Loucy (cell line): ENCODE data around the gene LINC00237.

Source experiments
- H2AFZ ChIP-seq: fragments of 200-600 bp; sonication (generic); 2 replicates; pipeline ENCODE4 v1.6.0; 2016; ENCODE audit warnings: antibody characterized with exemption, mild to moderate bottlenecking, low read length, moderate library complexity
- H3F3A ChIP-seq: fragments of 200-600 bp; 2 replicates; pipeline ENCODE4 v1.6.0; 2016; ENCODE audit warnings: antibody characterized with exemption, low read depth, mild to moderate bottlenecking
- H3K27me3 ChIP-seq: fragments of 200-600 bp; sonication (generic); 2 replicates; pipeline ENCODE4 v1.6.1; 2014; ENCODE audit warnings: low read length, mild to moderate bottlenecking; ENCODE audit not compliant: insufficient read depth, poor library complexity, severe bottlenecking
- H3K36me3 ChIP-seq: fragments of 200-600 bp; sonication (generic); 2 replicates; pipeline ENCODE4 v1.6.1; 2016; ENCODE audit warnings: low read length; ENCODE audit not compliant: insufficient read depth
- H3K4me1 ChIP-seq: fragments of 200-600 bp; sonication (generic); 2 replicates; pipeline ENCODE4 v1.5.1; 2014; ENCODE audit warnings: low read length, mild to moderate bottlenecking; ENCODE audit not compliant: insufficient read depth, poor library complexity, severe bottlenecking
- H3K4me2 ChIP-seq: fragments of 200-600 bp; sonication (generic); 2 replicates; pipeline ENCODE4 v1.6.0; 2014; ENCODE audit warnings: antibody characterized with exemption, low read length, low read depth, mild to moderate bottlenecking; ENCODE audit not compliant: poor library complexity, severe bottlenecking
- H3K4me3 ChIP-seq: fragments of 200-600 bp; sonication (generic); 2 replicates; pipeline ENCODE4 v1.5.1; 2014; ENCODE audit warnings: low read length, mild to moderate bottlenecking, mixed read lengths; ENCODE audit not compliant: poor library complexity, severe bottlenecking
- H3K79me2 ChIP-seq: fragments of 200-600 bp; sonication (generic); 2 replicates; pipeline ENCODE4 v1.6.1; 2014; ENCODE audit warnings: low read length; ENCODE audit not compliant: insufficient read depth
- H3K9ac ChIP-seq: fragments of 200-600 bp; sonication (generic); 2 replicates; pipeline ENCODE4 v1.6.0; 2014; ENCODE audit warnings: mild to moderate bottlenecking, low read depth, low read length, moderate library complexity; ENCODE audit not compliant: poor library complexity, severe bottlenecking
- H3K9me2 ChIP-seq: fragments of 200-600 bp; sonication (generic); replicated peaks from 2 replicates; pipeline ENCODE4 v1.6.1; 2016; ENCODE audit warnings: low read depth, low read length, mixed read lengths
- H3K9me3 ChIP-seq: fragments of 200-600 bp; sonication (generic); 2 replicates; pipeline ENCODE4 v1.6.1; 2014; ENCODE audit warnings: mild to moderate bottlenecking, antibody characterized with exemption, low read length, low read depth; ENCODE audit not compliant: insufficient read depth
- H4K20me1 ChIP-seq: fragments of 200-600 bp; sonication (generic); 2 replicates; pipeline ENCODE4 v1.6.0; 2014; ENCODE audit warnings: antibody characterized with exemption, low read length, mild to moderate bottlenecking; ENCODE audit not compliant: insufficient read depth, poor library complexity, severe bottlenecking
- CTCF ChIP-seq: fragments of 200-600 bp; sonication (generic); conservative IDR thresholded peaks from 2 replicates; pipeline ENCODE4 v1.5.1; 2014; ENCODE audit warnings: mild to moderate bottlenecking, antibody characterized with exemption, low read length
- EZH2phosphoT487 ChIP-seq: fragments of 200-600 bp; IDR thresholded peaks from 2 replicates; pipeline ENCODE4 v1.6.1; 2018; ENCODE audit warnings: antibody characterized with exemption, mild to moderate bottlenecking, moderate library complexity, borderline replicate concordance

Gene LINC00237

DNA sequence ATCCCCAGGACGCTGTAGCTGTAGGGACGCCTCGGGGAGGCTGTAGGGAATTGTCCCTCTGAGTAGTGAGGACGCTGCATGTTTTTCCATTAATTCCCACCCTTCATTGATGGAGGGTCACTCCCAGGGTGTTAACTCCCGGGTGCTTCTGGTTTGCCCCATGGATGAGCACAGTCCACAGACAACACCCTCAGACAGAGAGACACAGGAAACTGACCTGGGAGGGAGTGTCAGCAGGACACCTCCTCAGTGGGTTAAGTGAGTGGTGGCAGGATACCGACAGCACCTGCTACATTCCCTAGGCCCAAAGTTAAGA, 53.5 kb downstream of the LINC00237 start:
- no peak overlapping the region for H2AFZ ChIP-seq
- H3K9ac ChIP-seq, result no peak overlapping the region
- H3F3A ChIP-seq, result no peaks in the 10 kb centered on the region
- H3K79me2 ChIP-seq, result no peaks in the 10 kb centered on the region
- H3K4me3 ChIP-seq, result no peak overlapping the region
- H3K4me1 ChIP-seq, result peaks cover 5% of the 10 kb centered on the region
- H4K20me1 ChIP-seq, result no peaks in the 10 kb centered on the region
- H3K4me2 ChIP-seq, result no peak overlapping the region
- H3K9me2 ChIP-seq, result no peaks in the 10 kb centered on the region
- no peaks in the 10 kb centered on the region for H3K9me3 ChIP-seq
- H3K36me3 ChIP-seq, result no peaks in the 10 kb centered on the region
- no peaks in the 10 kb centered on the region for H3K27me3 ChIP-seq
- TF ChIP-seq CTCF, result no peak
- no peak for TF ChIP-seq EZH2phosphoT487

DNA sequence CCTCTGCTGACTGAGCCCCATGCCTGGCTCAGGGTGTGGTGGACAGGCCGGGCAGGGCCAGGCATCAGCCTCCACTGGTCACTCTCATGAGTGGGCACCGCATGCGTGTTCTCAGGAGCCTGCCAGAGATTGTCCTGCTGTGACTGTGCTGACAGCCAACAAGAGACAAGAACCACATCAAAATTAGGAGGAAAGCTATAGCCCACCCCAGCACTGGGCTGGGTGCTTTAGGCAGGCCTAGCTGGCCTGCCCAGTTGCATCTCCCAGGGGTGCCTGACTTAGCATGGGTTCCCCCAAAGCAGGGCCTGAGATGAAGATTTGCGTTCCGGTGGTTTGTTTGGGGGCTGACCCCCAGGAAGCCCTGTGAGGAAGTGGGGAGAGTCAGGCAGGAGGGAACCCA, 53.9 kb downstream of the LINC00237 start:
- TF ChIP-seq CTCF (no peak), EZH2phosphoT487 (no peak)
- Histone ChIP-seq H3F3A (no peaks in the 10 kb centered on the region), H4K20me1 (no peaks in the 10 kb centered on the region), H3K36me3 (no peaks in the 10 kb centered on the region), H3K9me3 (no peaks in the 10 kb centered on the region), H3K4me3 (no peak overlapping the region), H2AFZ (no peak overlapping the region), H3K4me1 (peaks cover 5% of the 10 kb centered on the region), H3K4me2 (no peak overlapping the region), H3K79me2 (no peaks in the 10 kb centered on the region), H3K9me2 (no peaks in the 10 kb centered on the region), H3K9ac (no peak overlapping the region), H3K27me3 (no peaks in the 10 kb centered on the region)

DNA sequence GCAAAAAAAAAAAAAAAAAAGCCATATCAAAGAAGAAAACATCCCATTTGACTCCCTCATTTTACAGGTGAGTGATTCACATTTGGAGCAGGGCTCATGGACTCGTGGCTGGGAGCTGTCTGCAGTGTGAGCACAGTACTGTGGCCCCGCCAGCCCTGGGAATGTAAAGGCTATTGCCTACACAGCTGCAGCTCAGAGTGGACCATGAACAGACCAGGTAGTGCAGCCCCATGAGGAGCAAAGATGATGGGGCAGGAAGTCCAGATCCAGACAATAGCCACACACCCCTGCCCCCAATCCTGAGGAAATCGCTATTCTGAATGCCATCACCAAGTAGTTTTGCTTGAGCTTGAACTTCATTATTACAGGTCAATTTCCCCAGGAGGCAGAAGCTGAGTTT, 55.4 kb downstream of the LINC00237 start:
- H3K9me2 ChIP-seq, result no peaks in the 10 kb centered on the region
- no peak overlapping the region for H3K9ac ChIP-seq
- no peak for TF ChIP-seq EZH2phosphoT487
- TF ChIP-seq CTCF, result no peak
- H4K20me1 ChIP-seq, result no peaks in the 10 kb centered on the region
- no peaks in the 10 kb centered on the region for H3F3A ChIP-seq
- no peak overlapping the region for H3K4me3 ChIP-seq
- H3K36me3 ChIP-seq, result no peaks in the 10 kb centered on the region
- H3K27me3 ChIP-seq, result no peaks in the 10 kb centered on the region
- H3K79me2 ChIP-seq, result no peaks in the 10 kb centered on the region
- no peak overlapping the region for H2AFZ ChIP-seq
- peaks cover 5% of the 10 kb centered on the region for H3K4me1 ChIP-seq
- no peaks in the 10 kb centered on the region for H3K9me3 ChIP-seq
- no peak overlapping the region for H3K4me2 ChIP-seq
